Left ventricle myocardium superior (tissue), 1 donor: Measurements from ENCODE around the gene GNAO1. TPM values are rescaled to one million over a fixed set of nuclear protein-coding genes. Genes with fewer than 3 reads are reported as not detected.
A peak's percentile ranks its signal among the peaks of the same experiment; 100 is the strongest.
"Not testable (repeated sequence)": the region's sequence is repeated elsewhere in the genome, so short reads cannot be mapped to it uniquely, and the experiment has no call there.

Experiments used
- ATAC-seq: fragments of 200-7000 bp; cut with Tn5 transposase; one replicate; pipeline ENCODE4 v1.9.1; 2020; ENCODE audit warnings: mild to moderate bottlenecking, moderate library complexity
- DNase-seq: peaks from one replicate; pipeline ENCODE4 v3.0.0-alpha.2; 2020
- intact Hi-C: fragments of 100-400 bp; cut with micrococcal nuclease; formaldehyde crosslinking; loops from one replicate; pipeline ENCODE4 v1.11.0; 2022
- total RNA-seq: library from RNA; stranded (reverse); fragmentation: NEBNext Ultra II Directional; extraction: Animal tissue kit (Norgen Biotek cat#: 25700); gene quantifications from one replicate; pipeline ENCODE4 v1.2.1, GENCODE V29; 2021
- donor health status: DM: no; HTN: yes; CAD: no; lungs with severe emphysema.

GNAO1 gene
- total RNA-seq, 1 donor from 2014 or later: 23.6 TPM

DNA sequence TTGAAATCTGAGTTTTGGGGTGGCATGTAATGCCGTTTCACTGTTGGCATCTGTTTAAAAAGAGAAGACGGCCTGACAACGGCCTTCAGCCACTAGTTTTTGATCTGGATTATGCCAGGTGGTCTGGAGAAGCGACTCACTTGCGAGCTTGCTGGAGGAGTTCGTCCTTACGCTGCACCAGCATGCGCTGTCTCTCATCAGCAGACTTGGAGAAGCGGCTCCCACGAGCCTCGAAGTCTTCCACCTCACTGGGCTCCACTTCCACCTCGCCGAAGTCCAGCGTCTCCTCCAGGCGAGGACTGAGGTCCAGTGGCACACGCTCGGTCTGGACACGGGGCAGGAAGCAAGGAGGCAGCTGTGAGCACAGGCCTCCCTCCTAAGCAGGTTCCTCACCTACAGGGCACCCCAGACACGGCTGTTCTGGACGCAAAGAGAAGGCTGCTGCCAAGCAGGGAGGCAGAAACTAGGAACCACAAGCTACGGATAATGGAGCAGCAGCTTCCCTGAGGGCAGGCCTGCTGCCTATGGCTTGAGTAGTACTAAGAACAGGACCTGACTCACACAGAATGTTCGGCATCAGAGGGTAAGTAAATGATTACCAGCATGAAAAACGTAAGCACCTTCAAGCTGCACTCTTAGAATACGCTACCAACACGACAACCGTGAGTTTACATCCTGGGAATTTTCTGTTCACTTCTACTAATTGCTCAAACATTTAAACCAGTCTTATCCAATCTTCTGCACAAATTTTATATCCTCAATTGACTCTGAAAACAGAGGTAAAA, 172.7 kb downstream of the GNAO1 start:
- ATAC-seq (no peak), DNase-seq (no peak)
- intact Hi-C loops: no loop called here

DNA sequence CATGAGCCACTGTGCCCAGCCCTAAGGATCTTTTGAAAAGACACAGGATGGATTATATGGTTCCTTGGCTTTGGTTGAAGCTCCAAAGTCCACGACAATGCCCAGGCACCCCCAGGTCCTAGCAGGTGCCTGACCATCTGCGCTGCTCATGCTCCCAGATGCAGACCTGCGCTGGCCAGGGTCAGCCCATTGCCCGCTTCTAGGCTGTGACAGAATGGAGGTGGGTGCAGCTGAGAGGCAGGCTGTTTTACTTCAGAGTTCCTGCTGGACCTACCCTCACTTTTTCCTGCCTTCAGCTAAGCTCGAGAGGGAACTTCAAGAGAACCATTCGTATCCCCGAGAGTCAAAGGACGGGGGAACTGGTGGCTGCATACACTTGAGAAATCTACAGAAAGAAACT, 173.6 kb downstream of the GNAO1 start:
- ATAC-seq (no peak), DNase-seq (no peak)
- intact Hi-C loops: no loop called here

DNA sequence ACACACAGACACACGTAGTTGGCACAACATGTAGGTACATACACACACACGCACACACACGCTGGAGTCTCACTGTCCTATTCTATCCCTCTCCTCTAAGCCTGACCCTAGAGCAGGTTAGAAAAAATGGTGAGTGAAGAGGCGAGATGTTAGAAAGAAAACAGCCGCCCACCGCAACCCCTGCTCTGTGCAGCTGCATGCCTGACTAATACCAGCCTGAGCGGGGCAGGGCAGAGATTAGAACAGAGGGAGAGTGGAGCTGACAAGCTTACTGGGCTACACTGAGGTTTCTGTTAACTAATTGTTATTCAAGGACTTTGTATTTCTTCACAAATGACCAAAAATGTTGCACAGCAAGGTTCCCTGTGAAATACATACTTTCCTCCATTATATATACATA, 174.3 kb downstream of the GNAO1 start:
- no peak for ATAC-seq
- DNase-seq: no peak
- intact Hi-C loops: no loop called here

DNA sequence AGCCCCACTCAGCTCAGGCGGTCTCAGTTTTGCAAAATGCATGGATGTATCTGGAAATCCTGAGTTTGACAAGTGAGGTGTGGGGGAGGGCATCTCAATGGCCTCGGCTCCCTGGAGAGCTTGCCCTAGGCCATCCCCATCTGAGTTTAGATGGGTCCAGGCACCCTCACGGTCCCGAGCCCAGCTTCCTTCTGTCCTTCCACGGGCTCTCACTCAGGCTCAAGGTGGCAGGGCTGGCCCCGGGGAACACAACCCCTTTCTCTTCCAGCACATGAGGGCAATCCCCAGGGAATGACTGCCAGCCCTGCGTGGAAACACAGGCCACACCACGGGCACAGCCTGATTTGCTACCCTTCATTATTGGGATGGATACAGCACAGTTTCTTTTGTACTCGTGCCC, 175.7 kb downstream of the GNAO1 start:
- ATAC-seq: no peak
- intact Hi-C loops: no loop called here
- no peak for DNase-seq

DNA sequence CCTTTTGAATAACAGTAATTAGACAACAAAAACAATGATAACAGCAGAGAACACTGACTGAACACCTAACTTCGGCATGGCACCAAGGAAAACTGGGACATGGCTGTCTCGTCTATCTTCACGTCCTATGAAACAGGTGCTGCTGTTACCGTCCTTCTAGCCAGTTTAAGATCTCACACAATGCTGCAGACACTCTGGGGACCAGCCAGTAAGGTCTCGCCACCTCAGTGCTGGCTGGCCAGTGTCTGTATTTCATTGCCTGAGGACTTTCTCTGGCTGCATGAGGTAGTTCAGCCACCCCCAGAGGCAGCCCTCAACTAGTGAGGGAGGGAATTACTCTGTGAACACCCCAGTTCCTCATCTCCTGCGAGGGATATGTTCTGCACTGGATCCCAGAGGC, 176.5 kb downstream of the GNAO1 start:
- ATAC-seq (no peak), DNase-seq (no peak)
- intact Hi-C loops: no loop called here

DNA sequence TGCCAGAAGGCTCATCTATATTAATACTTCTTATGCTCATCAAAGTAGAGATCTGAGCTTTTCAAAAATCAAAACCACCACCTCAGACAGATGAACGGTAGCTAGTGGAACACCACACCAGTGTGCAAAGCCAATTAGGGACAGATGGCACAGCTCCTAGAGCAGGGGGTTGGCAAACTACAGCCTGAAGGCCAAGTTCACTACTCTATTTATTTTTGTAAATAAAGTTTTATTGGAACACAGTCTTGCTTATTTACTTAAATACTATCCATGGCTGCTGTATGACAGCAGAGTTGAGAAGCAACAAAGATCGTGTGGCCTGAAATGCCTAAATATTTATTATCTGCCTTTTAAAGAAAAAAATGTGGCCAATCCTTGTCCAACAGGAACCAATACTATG, 177.3 kb downstream of the GNAO1 start:
- ATAC-seq: no peak
- intact Hi-C loops: no loop called here
- DNase-seq: no peak

DNA sequence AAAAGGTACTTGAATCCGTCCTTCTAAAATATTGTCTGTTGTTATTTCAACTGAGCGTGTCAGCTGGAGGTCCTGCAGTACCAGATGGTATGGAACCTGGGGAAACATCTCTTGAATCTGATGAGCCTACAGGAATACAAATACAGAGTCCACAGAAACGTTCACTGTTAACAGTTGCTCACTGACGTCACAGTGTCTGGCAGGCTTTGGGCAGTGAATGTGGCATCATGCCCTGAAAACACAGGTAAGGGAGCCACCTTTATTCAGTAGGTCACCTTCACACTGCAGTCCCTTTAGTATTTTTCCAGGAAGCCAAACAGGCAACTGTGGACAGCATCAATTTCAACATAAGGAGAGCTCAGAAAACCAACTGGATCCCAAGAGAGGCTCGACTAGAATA, 177.9 kb downstream of the GNAO1 start:
- ATAC-seq (no peak), DNase-seq (no peak)
- intact Hi-C loops: no loop called here

DNA sequence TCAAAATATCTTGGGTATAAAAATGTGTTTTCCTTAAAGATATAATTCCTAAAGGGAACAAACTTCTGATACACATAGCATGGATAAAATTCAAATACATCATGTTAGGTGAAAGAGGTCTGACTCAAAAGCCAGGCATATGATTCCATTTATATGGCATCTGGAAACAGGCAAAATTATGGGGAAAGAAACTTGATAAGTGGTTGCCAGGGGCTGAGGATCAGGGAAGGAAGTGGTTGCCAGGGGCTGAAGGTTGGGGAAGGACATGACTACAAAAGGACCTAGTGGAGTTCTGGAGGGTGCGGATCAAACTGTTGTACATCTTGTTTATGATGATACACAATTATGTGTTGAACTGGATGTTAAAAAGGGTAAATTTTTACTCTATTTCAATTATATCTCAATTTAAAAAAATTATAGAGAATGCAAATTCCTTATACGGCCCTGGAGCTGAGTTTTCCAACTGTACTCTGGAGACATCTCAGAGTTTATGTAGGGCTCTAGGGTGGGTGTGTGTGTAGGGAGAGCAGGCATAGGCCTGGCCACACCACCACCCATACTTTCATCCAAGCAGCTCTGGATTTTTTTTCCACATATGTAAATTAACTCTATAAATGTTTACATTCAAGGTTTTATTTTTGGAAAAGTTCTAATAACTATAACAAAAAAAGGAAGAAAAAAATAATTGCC, 179.0 kb downstream of the GNAO1 start:
- ATAC-seq (peak; percentile 41), DNase-seq (no peak)
- intact Hi-C loops: no loop called here

DNA sequence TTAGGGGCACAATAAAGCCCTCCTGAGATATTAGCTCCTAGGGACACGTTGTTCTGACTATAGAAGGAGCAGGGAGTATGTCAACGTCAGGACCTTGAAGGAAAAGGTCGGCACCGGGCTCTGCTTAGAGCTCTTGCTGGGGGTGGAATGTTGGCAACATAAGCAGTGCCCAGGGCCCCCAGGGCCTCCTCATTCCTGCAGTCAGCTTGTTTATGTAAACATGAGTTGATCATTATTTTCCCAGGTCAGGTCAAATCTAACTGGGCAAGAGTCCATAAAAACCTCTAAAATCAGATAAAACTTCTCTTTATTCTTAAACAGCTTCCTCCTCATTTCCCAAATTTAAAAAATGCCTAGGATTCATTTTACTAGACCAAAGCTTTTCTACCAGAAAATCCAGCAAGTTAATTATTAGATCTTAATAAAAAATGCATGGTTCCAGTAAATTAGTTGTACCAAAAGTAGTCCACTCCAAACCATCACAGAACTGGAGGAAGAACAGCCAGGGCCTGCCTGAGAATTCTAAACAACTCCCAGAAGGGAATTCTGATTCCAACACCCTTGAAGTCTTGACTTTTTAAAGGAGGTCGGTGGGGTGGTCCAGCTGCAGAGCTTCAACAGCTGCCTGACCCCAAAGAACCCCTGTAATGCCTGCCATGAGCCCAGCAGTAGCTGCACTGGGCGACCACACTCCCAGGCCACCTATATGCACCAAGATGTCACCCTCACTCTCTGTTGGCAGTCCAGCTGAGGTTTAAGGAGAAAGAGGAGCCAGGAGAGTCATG, 179.8 kb downstream of the GNAO1 start:
- intact Hi-C loops: no loop called here
- ATAC-seq: peak; percentile 64
- no peak for DNase-seq

DNA sequence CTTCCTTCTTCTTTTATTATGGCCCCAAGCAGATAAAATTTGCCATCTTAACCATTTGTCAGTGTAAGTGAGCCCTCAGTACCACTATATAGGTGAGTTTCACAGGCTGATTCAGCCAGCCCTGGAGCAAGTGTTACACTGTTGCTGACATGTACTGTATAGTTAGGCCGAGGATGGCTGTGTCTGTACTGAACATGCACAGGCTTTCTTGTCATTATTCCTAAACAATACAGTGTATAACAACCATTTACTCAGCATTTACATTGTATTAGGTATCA, 180.3 kb downstream of the GNAO1 start:
- intact Hi-C loops: no loop called here
- DNase-seq: no peak
- peak; percentile 30 for ATAC-seq

DNA sequence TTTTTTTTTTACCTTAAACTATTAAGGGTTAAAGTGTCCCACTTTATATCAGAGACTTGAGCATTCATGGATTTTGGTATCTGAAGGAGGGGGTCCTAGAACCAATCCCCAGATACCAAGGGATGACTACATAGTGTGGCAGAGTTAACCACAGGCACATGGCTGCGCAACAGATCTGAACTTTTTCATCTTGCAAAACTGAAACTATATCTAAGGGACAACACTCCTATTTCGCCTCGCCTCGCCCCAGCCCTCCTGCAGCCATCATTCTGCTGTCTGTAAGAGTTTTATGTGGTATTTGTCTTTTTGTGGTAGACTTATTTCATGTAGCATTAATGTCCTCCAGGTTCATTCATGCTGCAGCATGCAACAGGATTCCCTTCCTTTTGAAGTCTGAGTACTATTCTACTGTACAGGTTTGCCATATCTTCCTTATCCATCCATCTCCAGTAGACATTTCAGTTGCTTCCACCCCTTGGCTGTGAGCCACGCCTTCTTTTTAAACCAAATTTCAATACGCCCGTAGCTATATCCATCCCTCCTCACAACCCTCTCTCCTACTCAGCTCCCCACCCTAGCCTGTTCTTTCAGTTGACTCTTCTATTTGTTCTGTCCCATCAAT, 180.8 kb downstream of the GNAO1 start:
- ATAC-seq (no peak), DNase-seq (no peak)
- intact Hi-C loops: no loop called here

DNA sequence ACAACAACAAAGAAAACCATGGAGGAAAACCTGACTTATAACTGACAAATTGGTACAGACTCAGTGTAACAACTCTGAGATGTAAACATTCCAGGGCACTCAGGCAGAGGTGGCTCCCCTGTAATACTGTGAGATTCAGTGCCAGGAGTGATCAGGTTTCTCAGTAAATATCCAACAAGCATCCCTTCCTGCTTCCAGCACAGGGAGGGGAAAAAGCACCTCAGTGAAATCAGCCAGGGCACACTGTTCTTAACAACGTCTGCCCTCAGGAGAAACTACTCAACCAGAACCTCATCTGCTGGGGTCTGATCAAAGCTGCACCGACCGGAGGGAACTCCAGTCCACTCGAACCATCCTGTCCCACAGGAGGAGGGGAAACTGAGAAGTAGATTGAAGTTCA, 181.7 kb downstream of the GNAO1 start:
- ATAC-seq (no peak), DNase-seq (no peak)
- intact Hi-C loops: no loop called here

DNA sequence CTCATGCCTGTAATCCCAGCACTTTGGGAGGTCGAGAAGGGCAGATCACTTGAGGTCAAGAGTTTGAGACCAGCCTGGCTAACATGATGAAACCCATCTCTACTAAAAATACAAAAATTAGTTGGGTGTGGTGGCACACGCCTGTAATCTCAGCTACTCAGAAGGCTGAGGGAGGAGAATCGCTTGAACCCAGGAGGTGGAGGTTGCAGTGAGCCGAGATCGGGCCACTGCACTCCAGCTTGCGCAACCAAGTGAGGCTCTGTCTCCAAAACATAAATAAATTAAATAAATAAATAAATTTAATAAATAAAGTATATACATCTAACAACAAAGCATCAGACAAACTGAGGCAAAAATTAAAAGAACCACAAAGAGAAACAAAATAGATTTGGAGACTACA, 184.5 kb downstream of the GNAO1 start:
- DNase-seq, intact Hi-C loops, ATAC-seq: not testable (repeated sequence)

DNA sequence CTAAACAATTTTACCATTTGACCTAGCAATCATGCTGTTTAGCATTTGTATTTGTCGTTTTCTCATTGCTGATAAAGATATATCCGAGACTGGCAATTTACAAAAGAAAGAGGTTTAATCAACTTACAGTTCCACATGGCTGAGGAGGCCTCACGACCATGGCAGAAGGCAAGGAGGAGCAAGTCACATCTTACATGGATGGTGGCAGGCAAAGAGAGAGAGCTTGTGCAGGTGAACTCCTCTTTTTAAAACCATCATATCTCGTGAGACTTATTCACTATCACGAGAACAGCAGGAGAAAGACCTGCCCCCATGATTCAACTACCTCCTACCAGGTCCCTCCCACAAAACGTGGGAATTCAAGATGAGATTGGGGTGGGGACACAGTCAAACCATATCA, 187.8 kb downstream of the GNAO1 start:
- DNase-seq, ATAC-seq, intact Hi-C loops: not testable (repeated sequence)

DNA sequence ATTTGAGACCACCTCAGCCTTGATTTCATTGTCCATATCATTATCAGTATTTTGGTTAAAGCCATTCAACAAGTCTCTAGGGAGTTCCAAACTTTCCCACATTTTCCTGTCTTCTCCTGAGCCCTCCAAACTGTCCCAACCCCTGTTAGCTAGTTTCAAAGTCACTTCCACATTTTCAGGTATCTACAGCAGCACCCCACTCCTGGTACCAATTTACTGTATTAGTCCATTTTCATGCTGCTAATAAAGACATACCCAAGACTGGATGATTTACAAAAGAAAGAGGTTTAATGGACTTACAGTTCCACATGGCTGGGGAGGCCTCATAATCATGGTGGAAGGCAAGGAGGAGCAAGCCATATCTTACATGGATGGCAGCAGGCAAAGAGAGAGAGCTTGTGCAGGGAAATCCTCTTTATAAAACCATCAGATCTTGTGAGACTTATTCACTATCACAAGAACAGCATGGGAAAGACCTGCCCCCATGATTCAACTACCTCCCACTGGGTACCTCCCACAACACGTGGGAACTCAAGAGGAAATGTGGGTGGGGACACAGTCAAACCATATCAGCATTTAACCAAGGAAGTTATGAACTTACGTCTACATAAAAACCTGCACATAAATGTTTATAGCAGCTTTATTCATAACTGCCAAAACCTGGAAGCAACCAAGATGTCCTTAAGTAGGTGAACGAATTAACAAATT, 189.6 kb downstream of the GNAO1 start:
- ATAC-seq, DNase-seq, intact Hi-C loops: not testable (repeated sequence)

DNA sequence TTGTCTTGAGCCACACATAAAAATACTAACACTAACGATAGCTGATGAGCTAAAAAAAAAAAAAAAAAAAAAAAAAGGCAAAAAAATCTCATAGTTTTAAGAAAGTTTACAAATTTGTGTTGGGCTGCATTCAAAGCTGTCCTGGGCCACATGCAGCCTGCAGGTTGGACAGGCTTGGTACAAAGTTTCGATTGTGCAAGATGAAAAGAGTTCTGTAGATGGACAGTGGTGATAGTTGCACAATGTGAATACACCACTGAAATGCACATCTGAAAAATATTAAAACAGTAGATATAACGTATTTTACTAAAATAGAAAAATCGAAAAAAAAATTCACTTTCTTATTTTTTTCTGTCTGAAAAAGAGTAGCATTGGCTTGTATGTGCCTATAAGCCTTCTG, 191.2 kb downstream of the GNAO1 start:
- intact Hi-C loops: no loop called here
- ATAC-seq: no peak
- no peak for DNase-seq

DNA sequence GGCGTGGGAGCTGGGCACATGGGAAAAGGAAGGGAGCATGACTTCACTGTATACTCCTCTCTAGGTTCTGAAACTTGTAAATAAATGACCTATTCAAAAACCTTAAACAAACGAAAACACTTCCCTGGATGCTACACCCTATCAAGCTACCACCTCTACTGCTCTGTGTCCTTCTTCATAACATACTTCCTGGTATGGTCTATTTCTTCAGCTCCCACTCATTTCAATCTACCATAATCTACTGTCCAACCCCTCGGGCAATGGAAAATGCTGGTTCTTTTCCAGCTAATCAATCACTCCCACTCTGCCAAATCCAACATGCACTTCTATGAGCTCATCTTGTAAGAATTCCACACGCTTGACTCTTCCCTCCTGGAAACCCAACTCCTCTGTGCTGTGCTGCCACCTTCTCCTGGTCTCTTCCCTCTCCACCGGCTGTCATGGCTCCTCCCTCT, 191.6 kb downstream of the GNAO1 start:
- intact Hi-C loops: no loop called here
- ATAC-seq (peak; percentile 35), DNase-seq (no peak)

DNA sequence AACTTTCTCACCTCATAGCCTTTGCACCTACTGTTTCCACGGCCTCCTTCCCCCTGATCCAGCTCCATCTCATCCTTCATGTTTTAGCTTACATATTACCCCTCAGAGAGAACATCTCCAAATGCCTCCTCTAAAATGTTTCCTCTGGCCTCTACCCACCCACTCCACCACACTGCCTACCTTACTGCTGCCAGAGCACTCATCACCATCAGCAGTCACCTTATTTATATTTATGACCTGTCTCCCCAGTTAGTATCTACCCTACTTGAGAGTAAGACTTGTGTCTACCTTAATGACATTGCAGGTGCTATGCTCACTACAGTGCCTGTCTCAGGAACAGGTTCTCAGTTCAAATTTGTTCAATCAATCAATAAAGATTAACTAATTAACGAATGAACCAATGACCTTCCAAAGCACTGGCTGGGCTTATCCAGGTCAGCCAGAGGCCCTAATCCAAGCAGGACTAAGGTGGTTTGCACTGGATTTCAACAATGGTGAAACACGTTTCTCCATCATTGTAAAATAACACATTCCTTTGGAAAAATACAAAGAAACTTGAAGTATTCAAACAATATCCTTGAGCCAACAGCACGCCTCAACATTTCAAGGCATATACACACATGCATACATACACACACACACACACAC, 192.9 kb downstream of the GNAO1 start:
- intact Hi-C loops: no loop called here
- DNase-seq (no peak), ATAC-seq (peak; percentile 79)

DNA sequence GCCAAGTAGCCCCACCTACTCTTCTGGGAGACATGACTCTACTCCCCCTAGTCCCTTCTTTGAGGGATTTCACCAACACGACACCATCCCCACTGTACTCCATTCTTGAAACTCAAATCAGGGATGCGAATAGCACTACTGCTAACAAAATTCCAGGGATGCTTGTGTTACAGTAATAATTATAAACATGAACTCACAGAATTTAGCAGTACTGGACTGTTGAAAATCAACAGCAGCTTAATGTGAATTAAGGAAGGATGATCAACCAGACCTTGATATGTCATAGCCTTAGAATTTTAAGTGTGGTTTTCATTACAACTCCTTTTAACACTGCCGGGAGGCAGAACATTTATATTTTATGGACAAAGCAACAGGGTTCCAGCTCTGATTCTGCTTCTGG, 196.1 kb downstream of the GNAO1 start:
- DNase-seq (no peak), ATAC-seq (no peak)
- intact Hi-C loops: no loop called here
